GM18951 (cell line): ENCODE results near the gene TTLL9.

ENCODE experiments used
- POLR2A ChIP-seq: IDR thresholded peaks from 4 replicates; pipeline ENCODE4 v1.6.1; 2011; ENCODE audit warnings: mild to moderate bottlenecking; ENCODE audit not compliant: insufficient read length, insufficient read depth; ENCODE audit errors: extremely low read depth
- in situ Hi-C: fragments of 300-500 bp; cut with MboI; formaldehyde crosslinking; loops from one replicate; pipeline ENCODE4 v1.12.0; 2022; ENCODE audit warnings: low sequenced_read_pairs, mixed read lengths, inconsistent platforms; ENCODE audit not compliant: unreplicated experiment

TTLL9 gene

DNA sequence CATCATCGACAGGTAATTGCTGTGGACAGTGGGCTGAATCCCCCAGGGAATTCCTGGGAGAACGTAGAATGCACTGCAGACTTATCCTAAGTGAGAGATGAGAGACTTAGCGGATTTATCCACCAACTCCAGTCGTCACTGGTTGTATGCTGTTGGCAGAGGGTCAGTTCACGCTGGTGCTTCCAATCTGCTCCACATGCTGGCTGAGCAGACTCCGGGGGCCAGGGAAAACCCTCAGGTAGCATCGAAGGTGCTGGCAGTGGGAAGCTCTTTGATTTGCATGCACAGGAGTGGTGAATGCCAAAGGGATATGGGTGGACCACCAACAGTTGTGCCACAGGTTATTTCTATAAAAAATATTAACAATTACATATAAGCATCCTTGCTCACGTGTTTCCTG, 20.2 kb downstream of the TTLL9 start:
- no peak for TF ChIP-seq POLR2A

DNA sequence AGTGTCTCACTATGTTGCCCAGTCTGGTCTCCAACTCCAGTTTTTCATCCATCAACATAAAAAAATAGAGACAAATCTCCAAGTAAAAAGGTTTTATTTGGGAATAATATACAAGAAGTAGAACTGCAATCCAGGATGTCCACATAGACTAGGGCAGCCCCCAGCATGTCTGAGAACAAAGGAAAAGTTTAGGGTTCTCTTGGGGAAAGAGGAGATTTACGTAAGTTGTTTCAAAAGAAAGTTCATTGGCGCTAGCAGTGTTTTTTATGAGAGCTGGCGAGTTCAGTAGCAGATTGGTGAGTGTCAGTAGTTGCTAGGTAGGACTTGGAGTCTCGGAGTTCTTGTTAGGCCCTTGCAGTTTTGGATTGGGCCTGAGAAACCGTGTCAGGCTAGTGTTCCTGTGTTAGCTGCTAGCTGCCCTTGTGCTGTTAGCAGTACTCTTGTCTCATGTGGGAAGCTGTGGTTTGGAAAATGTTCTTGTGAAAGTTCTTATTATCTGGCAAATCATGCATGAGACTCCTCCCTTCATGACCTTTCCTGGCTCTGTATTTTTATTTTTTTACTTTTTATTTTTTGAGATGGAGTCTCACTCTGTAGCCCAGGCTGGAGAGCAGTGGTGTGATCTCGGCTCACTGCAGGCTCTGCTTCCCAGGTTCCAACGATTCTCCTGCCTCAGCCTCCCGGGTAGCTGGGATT, 24.7 kb downstream of the TTLL9 start:
- TF ChIP-seq POLR2A = no peak
- in situ Hi-C loops = no loop called here

More for the DNA sequence above, 20.2 kb downstream of the TTLL9 start:
- in situ Hi-C loops = no loop called here

DNA sequence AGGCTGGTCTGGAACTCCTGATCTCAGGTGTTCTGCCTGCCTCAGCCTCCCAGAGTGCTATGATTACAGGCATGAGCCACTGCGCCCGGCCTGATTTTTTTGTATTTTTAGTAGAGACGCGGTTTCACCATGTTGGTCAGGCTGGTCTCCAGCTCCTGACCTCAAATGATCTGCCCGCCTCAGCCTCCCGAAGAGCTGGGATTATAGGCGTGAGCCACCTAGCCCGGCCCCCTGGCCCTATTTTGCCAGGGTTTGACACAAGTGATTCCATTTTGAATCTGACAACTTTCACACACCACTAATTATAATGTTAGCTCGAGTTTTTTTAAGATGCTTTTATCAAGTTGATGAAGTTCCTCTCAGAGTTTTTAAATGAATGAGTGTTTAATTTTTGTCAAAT, 25.6 kb downstream of the TTLL9 start:
- no peak for TF ChIP-seq POLR2A
- in situ Hi-C loops = no loop called here

DNA sequence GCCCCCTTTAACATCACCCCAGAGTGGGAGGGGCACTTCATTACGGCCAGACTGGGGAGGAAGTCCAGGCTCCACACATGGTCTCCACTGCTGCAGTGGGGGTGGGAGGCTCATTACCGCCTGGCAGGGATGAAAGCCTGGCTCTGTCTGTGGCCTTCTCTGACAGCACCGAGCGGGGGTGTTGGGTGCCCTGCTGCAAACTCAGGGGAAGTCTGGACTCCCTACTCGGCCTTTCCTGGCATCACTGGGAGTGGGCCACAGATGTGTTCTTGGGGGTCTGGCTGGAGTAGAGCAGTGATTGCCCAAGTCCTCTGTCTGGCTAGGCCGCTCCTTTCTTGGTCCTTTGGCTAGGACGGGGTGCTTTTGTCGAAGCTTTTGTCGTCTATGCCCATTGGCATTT, 27.1 kb downstream of the TTLL9 start:
- TF ChIP-seq POLR2A = no peak
- in situ Hi-C loops = no loop called here

DNA sequence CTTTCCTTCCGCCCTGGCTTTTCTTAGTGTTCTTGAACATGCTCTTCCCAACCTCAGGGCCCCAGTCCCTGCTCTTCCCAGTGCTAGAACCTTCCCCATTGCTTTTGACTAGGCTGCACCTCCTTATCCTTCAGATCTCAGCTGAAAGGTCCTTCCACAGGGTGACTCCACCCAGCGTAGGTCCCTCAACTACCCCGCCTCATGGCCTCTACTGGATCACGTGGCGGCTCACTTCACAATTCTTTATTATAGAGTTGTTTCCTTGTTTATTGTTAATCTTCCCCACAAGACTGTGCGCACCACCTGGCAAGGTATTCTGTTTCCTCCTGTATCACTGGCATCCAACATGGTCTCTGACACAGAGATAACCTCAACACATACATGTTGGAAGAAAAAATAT, 31.2 kb downstream of the TTLL9 start:
- in situ Hi-C loops = no loop called here

DNA sequence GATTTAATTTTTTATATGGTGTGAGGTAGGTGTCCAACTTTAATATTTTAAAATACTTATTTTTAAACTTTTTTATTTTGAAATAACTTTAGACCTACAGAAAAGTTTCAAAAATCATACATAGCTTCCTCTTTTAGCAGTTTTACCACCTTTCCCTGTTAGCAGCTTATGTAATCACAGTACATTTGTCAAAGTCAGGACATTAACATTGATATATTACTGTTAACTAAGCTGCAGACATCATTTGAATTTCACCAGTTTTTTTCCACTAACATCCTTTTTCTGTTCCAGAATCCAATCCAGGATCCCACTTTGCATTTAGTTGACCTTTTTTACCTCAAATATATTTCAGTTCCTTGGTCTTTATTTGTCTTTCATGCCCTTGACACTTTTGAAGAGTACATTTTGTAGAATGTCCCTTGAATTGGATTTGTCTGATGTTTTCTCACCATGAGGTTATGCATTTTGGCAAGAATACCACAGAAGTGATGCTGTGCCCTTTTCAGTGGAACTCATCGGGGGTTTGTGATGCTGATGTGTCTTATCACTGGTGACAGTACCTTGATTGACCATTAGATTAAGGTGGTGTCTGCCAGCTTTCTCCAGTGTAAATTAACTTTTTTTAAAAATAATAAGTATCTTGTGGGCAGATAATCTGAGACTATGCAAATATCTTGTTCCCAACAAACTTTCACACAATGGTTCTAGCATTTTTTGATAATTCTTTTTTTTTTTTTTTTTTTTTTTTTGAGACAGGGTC, 33.4 kb downstream of the TTLL9 start:
- no peak for TF ChIP-seq POLR2A
- in situ Hi-C loops = no loop called here

More for the DNA sequence above, 31.2 kb downstream of the TTLL9 start:
- no peak for TF ChIP-seq POLR2A

DNA sequence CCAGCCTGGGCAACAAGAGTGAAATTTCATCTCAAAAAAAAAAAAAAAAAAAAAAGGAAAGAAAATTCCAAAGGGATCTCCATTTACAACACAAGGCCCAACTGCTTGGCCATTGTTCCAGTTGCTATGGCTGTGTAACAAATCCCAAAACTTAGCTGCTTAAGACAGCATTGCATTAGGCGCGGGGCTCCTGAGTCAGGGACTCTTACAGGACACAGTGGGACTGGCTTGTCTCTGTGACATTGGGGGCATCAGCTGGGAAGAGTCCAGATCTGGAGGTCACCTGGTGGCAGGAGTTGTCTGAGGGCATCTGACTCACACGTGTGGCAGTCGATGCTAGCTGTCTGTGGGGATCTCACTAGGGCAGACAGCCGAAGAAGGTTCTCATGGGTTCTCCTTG, 35.6 kb downstream of the TTLL9 start:
- in situ Hi-C loops = no loop called here
- TF ChIP-seq POLR2A = no peak

DNA sequence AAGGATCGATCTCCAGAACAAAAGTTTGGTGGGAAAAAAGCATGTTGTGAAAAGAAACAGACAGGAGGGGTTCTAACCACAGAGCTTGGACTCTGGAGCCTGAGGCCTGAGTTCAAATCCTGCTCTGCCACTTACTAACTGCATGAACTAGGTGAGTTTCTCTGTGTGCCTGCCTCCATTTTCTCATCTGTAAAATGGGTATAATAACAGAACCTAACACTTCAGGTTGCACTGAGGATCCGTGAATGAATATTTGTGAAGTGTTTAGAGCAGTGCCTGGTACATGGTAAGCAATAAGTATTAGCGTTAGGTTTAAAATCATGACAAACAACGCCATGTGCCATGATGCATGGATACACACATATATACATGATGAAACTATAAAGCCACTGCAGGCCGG, 36.6 kb downstream of the TTLL9 start:
- in situ Hi-C loops = no loop called here
- TF ChIP-seq POLR2A = no peak

DNA sequence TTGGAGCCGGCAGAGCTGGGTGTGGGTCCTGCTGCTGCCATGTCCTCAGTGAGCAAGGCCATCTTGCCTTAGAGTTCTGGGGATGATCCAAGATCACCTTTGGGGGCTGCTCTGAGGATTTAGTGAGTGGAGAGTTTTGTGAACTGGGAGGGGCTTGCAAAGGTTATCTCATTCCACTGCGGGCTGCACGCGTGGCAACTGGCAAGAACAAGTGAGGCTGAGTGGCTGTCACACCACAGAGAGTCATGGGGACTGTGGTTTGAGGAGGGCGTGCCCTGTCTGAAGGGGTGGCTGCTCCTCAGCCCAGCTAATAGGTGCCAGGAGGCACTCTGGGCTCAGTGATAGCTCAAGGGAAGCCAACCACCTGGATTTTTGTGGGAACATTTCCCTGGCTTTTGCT, 37.6 kb downstream of the TTLL9 start:
- in situ Hi-C loops = no loop called here
- TF ChIP-seq POLR2A = no peak

DNA sequence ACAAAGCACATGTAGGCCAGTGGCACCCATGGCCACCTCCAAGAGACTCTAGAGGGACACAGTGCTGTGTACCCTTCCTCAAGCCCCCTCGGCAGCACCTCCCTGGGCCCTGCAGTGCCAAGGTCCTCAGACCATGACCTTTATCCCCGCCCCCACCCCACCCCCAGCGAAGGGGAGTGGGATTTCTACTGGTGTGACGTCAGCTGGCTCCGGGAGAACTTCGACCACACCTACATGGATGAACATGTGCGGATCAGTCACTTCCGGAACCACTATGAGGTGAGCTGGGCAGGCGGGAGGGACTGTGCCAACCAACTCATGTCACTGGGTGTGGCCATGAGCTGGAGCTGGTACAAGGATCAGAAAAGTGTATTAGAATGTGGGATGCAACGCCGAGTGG, 38.0 kb downstream of the TTLL9 start:
- TF ChIP-seq POLR2A = no peak
- in situ Hi-C loops = no loop called here

DNA sequence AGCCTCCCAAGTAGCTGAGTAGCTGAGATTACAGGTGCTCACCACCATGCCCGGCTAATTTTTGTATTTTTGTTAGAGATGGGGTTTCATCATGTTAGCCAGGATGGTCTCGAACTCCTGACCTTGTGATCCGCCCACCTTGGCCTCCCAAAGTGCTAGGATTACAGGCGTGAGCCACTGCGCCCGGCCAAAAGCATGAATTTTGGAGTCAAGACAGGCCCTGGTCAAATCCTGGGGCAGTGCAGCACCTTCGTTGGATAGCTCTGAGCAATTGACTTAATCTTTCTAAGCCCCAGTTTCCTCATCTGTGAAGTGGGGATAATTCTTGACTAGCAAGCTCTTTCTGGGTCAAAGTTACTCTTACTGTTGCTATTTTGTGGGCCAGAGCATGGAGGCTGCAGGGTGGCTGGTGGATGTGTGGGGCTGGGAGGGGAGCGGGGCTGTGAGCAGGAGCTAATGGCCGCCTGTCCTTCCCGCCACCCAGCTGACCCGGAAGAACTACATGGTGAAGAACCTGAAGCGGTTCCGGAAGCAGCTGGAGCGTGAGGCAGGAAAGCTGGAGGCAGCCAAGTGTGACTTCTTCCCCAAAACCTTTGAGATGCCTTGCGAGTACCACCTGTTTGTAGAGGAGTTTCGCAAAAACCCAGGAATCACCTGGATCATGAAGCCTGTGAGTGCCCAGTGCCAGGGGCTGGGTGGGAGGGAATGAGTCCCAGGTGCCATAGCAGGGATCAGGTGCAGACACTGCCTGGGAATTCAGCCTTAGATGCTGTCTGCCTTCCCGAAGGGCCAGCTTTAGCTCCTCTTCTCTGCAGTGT, 39.0 kb downstream of the TTLL9 start:
- in situ Hi-C loops = no loop called here

DNA sequence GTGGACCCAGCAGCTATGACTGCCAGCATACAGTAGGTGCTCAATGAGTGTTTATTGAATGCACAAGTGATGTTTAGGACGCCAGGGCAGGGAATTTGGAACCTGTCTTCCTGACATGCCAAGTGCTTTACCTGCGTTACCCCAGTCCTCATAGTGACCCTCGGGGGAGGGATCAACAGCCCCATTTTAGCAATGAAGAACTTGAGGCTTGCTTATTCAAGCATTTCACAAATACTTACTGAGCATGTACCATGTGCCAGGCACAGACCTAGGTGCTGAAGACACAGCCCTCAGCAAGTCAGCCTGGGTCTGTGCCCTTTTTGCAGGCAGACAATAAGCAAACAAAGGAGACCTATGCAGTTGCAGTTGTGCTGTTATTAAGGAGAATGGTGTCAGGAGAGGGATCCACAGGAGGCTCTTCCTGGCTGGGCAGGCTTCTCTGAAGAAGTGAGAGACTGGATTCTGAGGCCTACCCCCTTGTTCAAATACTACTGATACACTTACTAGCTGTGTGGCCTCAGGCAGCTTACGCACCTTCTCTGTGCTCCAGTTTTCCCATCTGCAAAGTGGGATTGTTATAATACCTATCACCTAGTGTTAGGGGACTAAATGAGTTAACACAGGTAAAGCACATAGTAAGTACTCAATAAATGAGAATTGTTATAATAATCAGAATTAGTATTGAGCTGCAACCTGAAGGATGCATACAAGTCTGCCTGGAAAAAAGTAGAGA, 39.8 kb downstream of the TTLL9 start:
- in situ Hi-C loops = no loop called here
- no peak for TF ChIP-seq POLR2A

More for the DNA sequence above, 39.0 kb downstream of the TTLL9 start:
- TF ChIP-seq POLR2A = no peak
